Progenitor cell of endocrine pancreas (in vitro differentiated cells): ENCODE results near the gene IFT122. TPM values are rescaled to one million over a fixed set of nuclear protein-coding genes. Genes with fewer than 3 reads are reported as not detected.
A peak's percentile ranks its signal among the peaks of the same experiment; 100 is the strongest.

Experiments used
- DNase-seq: peaks from one replicate; pipeline ENCODE4 v3.0.0; 2021; ENCODE audit warnings: low spot score; ENCODE audit not compliant: unreplicated experiment
- H3K27ac Mint-ChIP-seq: 2 replicates; pipeline ENCODE4 v1.8.0; 2021; ENCODE audit warnings: mild to moderate bottlenecking, moderate library complexity, mixed read lengths
- H3K27me3 Mint-ChIP-seq: 2 replicates; pipeline ENCODE4 v1.8.0; 2021; ENCODE audit warnings: mixed read lengths
- H3K36me3 Mint-ChIP-seq: 2 replicates; pipeline ENCODE4 v1.8.0; 2022; ENCODE audit warnings: mixed read lengths; ENCODE audit not compliant: insufficient read depth
- H3K4me1 Mint-ChIP-seq: 2 replicates; pipeline ENCODE4 v1.8.0; 2021; ENCODE audit warnings: low read depth, mixed read lengths
- H3K4me3 Mint-ChIP-seq: 2 replicates; pipeline ENCODE4 v1.8.0; 2021; ENCODE audit warnings: low read depth, mild to moderate bottlenecking, moderate library complexity, mixed read lengths
- H3K9me3 Mint-ChIP-seq: 2 replicates; pipeline ENCODE4 v1.8.0; 2021; ENCODE audit warnings: low read depth, mixed read lengths
- total RNA-seq: library from RNA; stranded (reverse); gene quantifications from 2 replicates; pipeline ENCODE4 v1.2.1, GENCODE V29; 2021
- TF ChIP-seq, protein P1 (sequence below): fragments of 200-600 bp; sonication (generic); IDR thresholded peaks from one replicate; pipeline ENCODE4 v1.5.0; 2021; ENCODE audit warnings: antibody characterized with exemption, mild to moderate bottlenecking; ENCODE audit not compliant: unreplicated experiment

IFT122 gene
- total RNA-seq, 1 donor from 2014 or later, result 75.6 TPM

DNA sequence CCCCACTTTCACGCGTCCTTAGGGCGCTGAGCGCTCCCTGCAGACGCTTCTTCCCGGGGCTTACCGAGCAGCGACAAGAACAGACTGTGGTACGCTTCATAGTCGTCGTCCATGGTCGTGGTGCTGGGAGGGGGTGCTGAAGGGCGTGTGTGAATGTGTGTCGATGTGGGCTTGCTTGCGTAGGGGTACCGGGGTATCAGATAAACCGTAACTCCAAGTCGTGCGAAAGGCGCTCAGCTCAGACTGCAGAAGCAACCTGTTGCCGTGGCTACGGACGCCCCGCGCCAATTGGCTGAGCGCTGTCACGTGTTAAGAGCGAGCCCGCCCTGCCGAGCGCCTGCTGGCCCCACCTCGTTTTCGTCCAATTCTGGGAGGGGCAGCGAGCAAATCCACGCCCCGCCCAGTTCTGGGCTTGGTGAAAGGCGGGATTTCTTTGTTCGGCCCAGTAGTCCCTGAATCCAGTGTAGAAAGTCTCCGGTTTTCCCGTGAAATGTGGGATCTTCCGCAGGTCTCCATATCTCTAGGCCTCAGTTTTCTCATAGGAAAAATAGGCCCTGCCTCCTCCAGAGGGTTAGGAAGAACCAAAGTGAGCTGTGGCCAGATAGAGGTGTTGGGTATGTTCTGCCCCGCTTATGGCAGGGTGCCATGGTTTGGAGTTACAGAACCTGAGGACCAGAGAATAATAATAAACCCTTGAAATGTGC lies 11.5 kb upstream of the IFT122 start, which contains the start of gene EFCAB12:
Gene EFCAB12 (minus strand): TSS at position 261 of the 704 bp plus-strand sequence. CDS start 148 bp downstream, at position 113.
- Mint-ChIP-seq H3K27ac (peak within 1 kb of the TSS; percentile 85), H3K9me3 (no peaks in the 10 kb centered on the region), H3K4me1 (peaks cover 22% of the 10 kb centered on the region), H3K4me3 (peak within 1 kb of the TSS; percentile 83), H3K27me3 (peaks cover 10% of the 10 kb centered on the region), H3K36me3 (peaks cover 7% of the 10 kb centered on the region)
- peak; percentile 87 for DNase-seq
- TF ChIP-seq, protein P1, sequence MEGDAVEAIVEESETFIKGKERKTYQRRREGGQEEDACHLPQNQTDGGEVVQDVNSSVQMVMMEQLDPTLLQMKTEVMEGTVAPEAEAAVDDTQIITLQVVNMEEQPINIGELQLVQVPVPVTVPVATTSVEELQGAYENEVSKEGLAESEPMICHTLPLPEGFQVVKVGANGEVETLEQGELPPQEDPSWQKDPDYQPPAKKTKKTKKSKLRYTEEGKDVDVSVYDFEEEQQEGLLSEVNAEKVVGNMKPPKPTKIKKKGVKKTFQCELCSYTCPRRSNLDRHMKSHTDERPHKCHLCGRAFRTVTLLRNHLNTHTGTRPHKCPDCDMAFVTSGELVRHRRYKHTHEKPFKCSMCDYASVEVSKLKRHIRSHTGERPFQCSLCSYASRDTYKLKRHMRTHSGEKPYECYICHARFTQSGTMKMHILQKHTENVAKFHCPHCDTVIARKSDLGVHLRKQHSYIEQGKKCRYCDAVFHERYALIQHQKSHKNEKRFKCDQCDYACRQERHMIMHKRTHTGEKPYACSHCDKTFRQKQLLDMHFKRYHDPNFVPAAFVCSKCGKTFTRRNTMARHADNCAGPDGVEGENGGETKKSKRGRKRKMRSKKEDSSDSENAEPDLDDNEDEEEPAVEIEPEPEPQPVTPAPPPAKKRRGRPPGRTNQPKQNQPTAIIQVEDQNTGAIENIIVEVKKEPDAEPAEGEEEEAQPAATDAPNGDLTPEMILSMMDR, result no peak

DNA sequence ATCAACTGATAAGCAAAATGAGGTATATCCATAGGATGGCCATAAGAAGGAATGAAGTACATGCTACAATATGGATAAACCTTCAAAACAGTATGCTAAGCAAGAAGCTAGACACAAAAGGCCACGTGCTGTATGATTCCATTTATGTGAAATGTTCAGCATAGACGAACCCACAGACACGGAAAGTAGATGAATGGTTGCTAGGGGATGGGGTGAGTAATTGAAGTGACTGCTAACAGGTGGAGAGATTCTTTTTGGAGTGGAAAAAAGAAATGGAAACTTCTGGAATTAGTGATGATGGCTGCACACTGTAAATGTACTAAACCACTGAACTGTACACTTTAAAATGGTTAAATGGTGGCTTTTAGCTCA lies 11.0 kb upstream of the IFT122 start:
- TF ChIP-seq, protein P1, result no peak
- Mint-ChIP-seq H3K4me1 (peaks cover 21% of the 10 kb centered on the region), H3K27ac (peak overlapping the region; percentile 85), H3K27me3 (peaks cover 10% of the 10 kb centered on the region), H3K9me3 (no peaks in the 10 kb centered on the region), H3K36me3 (peaks cover 7% of the 10 kb centered on the region), H3K4me3 (peak overlapping the region; percentile 83)
- DNase-seq, result no peak

DNA sequence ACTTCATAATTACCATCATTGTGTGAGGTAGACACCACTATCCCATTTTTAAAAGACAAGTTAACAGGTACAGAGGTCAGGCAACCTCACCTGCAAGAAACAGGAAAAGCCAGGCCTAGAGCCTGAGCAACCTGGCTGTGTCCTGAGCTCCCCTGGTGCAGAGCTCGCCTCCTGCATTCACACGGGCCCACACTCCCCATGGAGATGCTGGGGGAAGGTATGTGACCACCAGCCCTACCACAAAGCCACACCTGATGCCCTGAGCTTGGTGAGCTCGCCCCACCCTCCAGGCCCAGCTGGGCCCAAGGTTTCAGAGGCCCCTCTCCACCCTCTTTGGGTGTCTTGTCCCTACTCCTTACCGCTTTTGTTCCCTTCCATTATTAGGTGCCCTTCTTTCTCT lies 10.4 kb upstream of the IFT122 start:
- H3K4me1 Mint-ChIP-seq, result peaks cover 20% of the 10 kb centered on the region
- TF ChIP-seq, protein P1, result no peak
- H3K9me3 Mint-ChIP-seq, result no peaks in the 10 kb centered on the region
- H3K27me3 Mint-ChIP-seq, result peaks cover 10% of the 10 kb centered on the region
- H3K4me3 Mint-ChIP-seq, result no peak overlapping the region
- peaks cover 8% of the 10 kb centered on the region for H3K36me3 Mint-ChIP-seq
- no peak for DNase-seq
- H3K27ac Mint-ChIP-seq, result peak overlapping the region; percentile 85

DNA sequence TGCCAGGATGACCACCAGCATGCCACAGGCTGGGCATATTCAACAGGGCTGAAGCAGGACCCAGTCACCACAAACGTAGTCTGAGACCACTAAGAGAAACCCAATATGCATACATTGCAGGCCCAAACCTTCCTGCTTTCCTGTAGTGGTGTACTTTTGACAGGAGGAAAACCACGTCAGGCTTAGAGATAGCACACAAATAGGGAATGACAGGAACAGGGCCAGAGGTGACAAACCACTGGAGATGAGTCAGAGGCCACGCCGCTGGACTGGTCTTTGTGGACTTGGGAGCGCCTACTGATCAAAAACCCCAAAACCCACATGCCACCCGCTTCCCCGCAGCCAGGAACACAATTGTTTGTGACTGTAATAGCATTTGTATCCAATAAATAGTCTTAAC lies 8.0 kb upstream of the IFT122 start:
- peaks cover 25% of the 10 kb centered on the region for H3K4me1 Mint-ChIP-seq

DNA sequence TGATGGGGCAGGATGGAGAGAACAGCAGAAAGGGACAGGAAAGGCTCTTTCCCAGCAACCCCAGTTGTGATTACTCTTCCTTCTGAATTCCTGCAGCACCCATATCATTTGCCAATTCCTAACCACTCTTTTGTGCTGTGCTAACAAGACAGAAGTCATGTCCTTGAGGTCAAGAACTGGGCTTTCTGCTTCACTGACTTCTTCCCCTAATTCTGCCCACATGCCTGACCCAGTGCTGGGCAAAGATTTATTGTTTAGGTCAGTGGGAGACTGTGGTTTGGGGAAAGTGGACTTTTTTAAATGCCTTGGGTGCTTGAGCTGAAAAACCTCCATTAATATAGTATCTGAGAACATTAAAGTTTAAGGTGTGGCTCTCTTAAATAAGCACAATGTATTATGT lies 7.4 kb upstream of the IFT122 start:
- TF ChIP-seq, protein P1, result no peak
- H3K4me3 Mint-ChIP-seq, result no peak overlapping the region
- H3K9me3 Mint-ChIP-seq, result no peaks in the 10 kb centered on the region
- no peak overlapping the region for H3K27ac Mint-ChIP-seq
- peaks cover 23% of the 10 kb centered on the region for H3K4me1 Mint-ChIP-seq
- peaks cover 19% of the 10 kb centered on the region for H3K36me3 Mint-ChIP-seq
- no peak for DNase-seq
- H3K27me3 Mint-ChIP-seq, result peaks cover 4% of the 10 kb centered on the region

More for the DNA sequence above, 8.0 kb upstream of the IFT122 start:
- H3K9me3 Mint-ChIP-seq, result no peaks in the 10 kb centered on the region
- no peak for DNase-seq
- H3K27ac Mint-ChIP-seq, result peak overlapping the region; percentile 46
- H3K36me3 Mint-ChIP-seq, result peaks cover 17% of the 10 kb centered on the region
- H3K4me3 Mint-ChIP-seq, result no peak overlapping the region
- TF ChIP-seq, protein P1, result no peak
- H3K27me3 Mint-ChIP-seq, result peaks cover 10% of the 10 kb centered on the region
